Ishikawa (cell line): ENCODE data around the gene TBC1D8.

Source experiments
- CEBPB ChIP-seq: IDR thresholded peaks from 2 replicates; pipeline ENCODE4 v1.6.1; 2012
- CREB1 ChIP-seq: IDR thresholded peaks from 2 replicates; pipeline ENCODE4 v1.6.1; 2012; ENCODE audit warnings: low read depth
- EGR1 ChIP-seq: IDR thresholded peaks from 2 replicates; pipeline ENCODE4 v1.6.1; 2012
- EP300 ChIP-seq: IDR thresholded peaks from 2 replicates; pipeline ENCODE4 v1.6.1; 2012; ENCODE audit warnings: borderline replicate concordance
- FOXM1 ChIP-seq: IDR thresholded peaks from 2 replicates; pipeline ENCODE4 v1.6.1; 2012; ENCODE audit warnings: low read depth, borderline replicate concordance
- NFIC ChIP-seq: IDR thresholded peaks from 2 replicates; pipeline ENCODE4 v1.6.1; 2012
- RAD21 ChIP-seq: IDR thresholded peaks from 2 replicates; pipeline ENCODE4 v1.6.1; 2012; ENCODE audit warnings: low read depth
- TAF1 ChIP-seq: IDR thresholded peaks from 2 replicates; pipeline ENCODE4 v1.6.1; 2012; ENCODE audit warnings: low read depth, mild to moderate bottlenecking
- TCF12 ChIP-seq: IDR thresholded peaks from 2 replicates; pipeline ENCODE4 v1.6.1; 2012; ENCODE audit warnings: low read depth
- TEAD4 ChIP-seq: IDR thresholded peaks from 2 replicates; pipeline ENCODE4 v1.6.1; 2012
- YY1 ChIP-seq: IDR thresholded peaks from 2 replicates; pipeline ENCODE4 v1.6.1; 2012; ENCODE audit warnings: low read depth
- ZBTB7A ChIP-seq: IDR thresholded peaks from 2 replicates; pipeline ENCODE4 v1.6.1; 2012; ENCODE audit warnings: low read depth
- TF ChIP-seq, protein P1 (sequence below): IDR thresholded peaks from 2 replicates; pipeline ENCODE4 v1.6.1; 2012
- TF ChIP-seq, protein P2 (sequence below): IDR thresholded peaks from 2 replicates; pipeline ENCODE4 v1.6.1; 2012
- TF ChIP-seq, protein P3 (sequence below): IDR thresholded peaks from 2 replicates; pipeline ENCODE4 v1.6.1; 2012; ENCODE audit warnings: low read depth, mild to moderate bottlenecking

TBC1D8 gene

DNA sequence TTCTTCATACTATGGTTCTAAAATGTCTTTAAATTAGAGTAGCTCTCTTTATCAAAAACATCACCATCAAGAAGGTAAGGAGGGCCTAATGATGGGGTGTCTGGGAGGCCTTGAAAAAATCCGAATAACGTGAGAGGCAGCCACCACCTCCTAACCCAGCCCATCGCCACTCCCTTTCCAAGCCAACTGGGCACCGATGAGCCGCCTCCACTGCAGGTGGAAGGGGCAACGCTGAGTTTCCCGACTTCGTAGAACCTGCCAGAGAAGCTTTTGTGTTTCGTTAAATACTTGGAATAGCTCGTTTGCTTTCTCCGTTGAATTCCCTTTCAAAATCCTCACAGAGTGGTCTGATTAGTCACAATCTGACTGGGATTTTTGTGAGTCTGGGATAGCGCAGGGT is 171.1 kb downstream of the TBC1D8 start:
- TF ChIP-seq TAF1 (no peak), FOXM1 (no peak), YY1 (no peak), NFIC (no peak), ZBTB7A (no peak), CREB1 (no peak), RAD21 (no peak), EP300 (no peak), TEAD4 (no peak), CEBPB (no peak), TCF12 (no peak), EGR1 (no peak)
- TF ChIP-seq, protein P1, sequence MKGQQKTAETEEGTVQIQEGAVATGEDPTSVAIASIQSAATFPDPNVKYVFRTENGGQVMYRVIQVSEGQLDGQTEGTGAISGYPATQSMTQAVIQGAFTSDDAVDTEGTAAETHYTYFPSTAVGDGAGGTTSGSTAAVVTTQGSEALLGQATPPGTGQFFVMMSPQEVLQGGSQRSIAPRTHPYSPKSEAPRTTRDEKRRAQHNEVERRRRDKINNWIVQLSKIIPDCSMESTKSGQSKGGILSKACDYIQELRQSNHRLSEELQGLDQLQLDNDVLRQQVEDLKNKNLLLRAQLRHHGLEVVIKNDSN: no peak
- TF ChIP-seq, protein P2, sequence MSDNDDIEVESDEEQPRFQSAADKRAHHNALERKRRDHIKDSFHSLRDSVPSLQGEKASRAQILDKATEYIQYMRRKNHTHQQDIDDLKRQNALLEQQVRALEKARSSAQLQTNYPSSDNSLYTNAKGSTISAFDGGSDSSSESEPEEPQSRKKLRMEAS: no peak
- TF ChIP-seq, protein P3, sequence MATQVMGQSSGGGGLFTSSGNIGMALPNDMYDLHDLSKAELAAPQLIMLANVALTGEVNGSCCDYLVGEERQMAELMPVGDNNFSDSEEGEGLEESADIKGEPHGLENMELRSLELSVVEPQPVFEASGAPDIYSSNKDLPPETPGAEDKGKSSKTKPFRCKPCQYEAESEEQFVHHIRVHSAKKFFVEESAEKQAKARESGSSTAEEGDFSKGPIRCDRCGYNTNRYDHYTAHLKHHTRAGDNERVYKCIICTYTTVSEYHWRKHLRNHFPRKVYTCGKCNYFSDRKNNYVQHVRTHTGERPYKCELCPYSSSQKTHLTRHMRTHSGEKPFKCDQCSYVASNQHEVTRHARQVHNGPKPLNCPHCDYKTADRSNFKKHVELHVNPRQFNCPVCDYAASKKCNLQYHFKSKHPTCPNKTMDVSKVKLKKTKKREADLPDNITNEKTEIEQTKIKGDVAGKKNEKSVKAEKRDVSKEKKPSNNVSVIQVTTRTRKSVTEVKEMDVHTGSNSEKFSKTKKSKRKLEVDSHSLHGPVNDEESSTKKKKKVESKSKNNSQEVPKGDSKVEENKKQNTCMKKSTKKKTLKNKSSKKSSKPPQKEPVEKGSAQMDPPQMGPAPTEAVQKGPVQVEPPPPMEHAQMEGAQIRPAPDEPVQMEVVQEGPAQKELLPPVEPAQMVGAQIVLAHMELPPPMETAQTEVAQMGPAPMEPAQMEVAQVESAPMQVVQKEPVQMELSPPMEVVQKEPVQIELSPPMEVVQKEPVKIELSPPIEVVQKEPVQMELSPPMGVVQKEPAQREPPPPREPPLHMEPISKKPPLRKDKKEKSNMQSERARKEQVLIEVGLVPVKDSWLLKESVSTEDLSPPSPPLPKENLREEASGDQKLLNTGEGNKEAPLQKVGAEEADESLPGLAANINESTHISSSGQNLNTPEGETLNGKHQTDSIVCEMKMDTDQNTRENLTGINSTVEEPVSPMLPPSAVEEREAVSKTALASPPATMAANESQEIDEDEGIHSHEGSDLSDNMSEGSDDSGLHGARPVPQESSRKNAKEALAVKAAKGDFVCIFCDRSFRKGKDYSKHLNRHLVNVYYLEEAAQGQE: no peak

DNA sequence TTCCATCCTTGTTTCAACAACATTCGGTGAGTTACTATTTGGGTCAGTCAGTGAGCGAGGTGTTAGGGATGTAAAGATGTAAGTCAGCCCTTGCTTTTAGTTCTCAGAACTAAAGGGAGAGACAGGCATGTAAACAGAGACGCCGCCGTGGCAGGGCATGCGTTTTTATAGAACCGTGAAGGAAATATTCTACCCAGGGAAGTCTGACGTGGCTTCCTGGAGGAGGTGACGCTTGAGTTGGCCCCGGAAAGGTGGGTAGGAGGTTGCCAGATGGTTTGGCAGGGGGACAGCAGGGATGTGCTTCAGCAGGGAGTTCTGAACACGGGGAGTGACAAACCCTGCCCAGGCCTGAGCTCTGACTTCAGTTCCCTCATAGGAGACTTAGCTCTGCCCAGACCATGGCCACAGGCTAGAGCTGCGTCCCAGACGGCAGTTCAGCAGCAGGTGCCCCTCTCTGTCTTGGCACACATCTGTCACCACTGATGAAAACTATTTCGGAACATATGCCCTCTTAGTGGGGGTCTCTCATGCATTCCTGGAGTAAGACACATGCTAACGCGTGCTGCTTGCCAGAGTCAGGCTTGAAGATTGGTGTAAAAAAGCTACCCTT is 172.5 kb downstream of the TBC1D8 start:
- TF ChIP-seq CEBPB (no peak), ZBTB7A (no peak), NFIC (no peak), TCF12 (no peak), CREB1 (no peak)
- TF ChIP-seq, protein P1: no peak

DNA sequence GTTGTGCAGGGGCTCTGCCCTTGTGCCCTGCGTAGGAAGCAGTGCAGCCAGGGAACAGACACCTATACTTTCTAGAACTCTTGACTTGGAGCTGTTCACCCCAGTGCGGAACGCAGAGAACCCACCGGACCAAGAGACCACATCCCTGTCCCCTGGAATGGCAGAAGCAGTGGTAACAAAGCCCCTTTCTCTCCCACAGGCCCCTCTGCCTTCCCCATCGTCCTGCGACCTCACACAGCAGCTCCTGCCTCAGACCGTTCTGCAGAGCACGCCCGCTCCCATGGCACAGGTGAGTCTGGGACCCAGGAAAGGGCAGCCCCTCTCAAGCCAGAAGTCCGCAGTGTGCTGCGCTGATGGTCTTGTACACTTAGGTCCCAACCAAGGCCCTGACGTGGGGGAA is 173.7 kb downstream of the TBC1D8 start:
- TF ChIP-seq, protein P2: no peak
- TF ChIP-seq TCF12 (no peak), EGR1 (no peak), EP300 (no peak), TEAD4 (no peak), RAD21 (no peak), FOXM1 (no peak), CREB1 (no peak)
- TF ChIP-seq, protein P3: no peak
- TF ChIP-seq, protein P1: no peak

DNA sequence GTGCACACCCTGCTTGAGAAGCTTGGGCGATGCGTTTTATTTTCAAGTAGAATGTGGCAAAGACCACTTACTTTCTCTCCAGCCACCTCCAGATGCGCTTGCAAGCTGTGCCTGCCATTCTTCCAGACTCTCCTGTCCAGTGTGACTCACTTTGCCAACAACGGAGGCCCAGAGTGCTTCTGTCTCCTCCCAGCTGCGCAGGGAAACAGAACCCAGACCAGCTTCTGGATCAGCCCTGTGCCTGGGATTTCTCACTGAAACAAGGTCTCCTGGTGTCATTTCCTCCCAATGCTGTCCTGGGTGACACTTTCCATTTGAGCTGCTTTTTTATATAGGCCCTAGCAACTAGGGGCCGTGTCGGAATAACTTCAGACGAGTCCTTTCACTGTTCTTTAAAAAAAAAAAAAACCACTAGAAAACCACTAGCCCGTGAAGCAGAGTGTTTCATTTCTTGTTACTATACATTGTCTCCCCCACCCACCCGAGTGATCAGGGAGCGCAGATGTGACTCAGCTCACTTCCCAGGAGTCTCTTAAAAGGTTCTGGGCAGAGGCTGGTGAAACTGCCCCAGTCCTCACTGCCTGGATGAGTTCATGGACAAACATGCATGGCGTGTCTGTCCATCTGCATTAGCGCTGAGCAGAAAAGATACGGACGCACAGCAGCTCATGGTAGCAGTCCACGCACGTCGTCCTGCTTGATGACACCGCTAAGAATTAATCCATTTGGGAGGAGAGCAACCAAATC is 174.4 kb downstream of the TBC1D8 start:
- TF ChIP-seq, protein P2: no peak
- TF ChIP-seq TCF12: 0 out of 2 replicates have a peak, but pooled peaks have one; percentile 14
- no peak for TF ChIP-seq CREB1

DNA sequence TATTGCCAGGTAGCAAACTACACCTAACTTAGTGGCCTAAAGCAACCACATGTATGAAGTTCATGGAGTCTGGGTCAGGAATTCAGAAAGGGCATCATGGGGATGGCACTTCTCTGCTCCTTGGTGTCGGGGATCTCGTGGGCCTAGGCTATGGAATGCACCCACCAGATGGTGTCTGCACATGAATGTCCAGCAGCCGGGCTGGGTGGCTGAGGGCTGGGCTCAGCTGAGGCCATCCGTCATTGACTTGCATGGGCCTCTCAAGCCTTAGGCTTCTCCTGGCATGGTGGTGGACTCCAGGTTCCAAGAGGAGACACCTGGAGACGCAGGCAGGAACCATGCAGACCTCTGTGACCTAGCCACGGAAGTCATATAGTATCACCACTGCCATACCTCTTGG is 175.1 kb downstream of the TBC1D8 start:
- TF ChIP-seq, protein P1: no peak
- TF ChIP-seq ZBTB7A (no peak), TCF12 (no peak), YY1 (no peak), EGR1 (no peak), EP300 (no peak)
- TF ChIP-seq, protein P2: no peak
